Duodenal mucosa (tissue), 2 donors: ENCODE measurements around the gene PTPRN2.

Experiments
- H3K27ac ChIP-seq: one replicate; pipeline ENCODE4 v1.7.0; 2013; ENCODE audit warnings: low read depth, low read length
- H3K27me3 ChIP-seq, 2 donors: one replicate each; pipeline ENCODE4 v1.7.0; 2013; ENCODE audit warnings: low read length in 2 of 2, control low read depth in 1 of 2; ENCODE audit not compliant: insufficient read depth in 2 of 2, control insufficient read depth in 1 of 2
- H3K36me3 ChIP-seq, 2 donors: one replicate each; pipeline ENCODE4 v1.7.0; 2013; ENCODE audit warnings: low read length in 2 of 2, control low read depth in 1 of 2; ENCODE audit not compliant: insufficient read depth in 2 of 2, control insufficient read depth in 1 of 2
- H3K4me1 ChIP-seq, 2 donors: one replicate each; pipeline ENCODE4 v1.7.0; 2013; ENCODE audit warnings: low read length in 2 of 2, control low read depth in 1 of 2; ENCODE audit not compliant: insufficient read depth in 2 of 2, control insufficient read depth in 1 of 2
- H3K4me3 ChIP-seq, 2 donors: one replicate each; pipeline ENCODE4 v1.7.0; 2013; ENCODE audit warnings: low read length in 2 of 2, low read depth in 1 of 2
- H3K9ac ChIP-seq, 2 donors: one replicate each; pipeline ENCODE4 v1.7.0; 2013; ENCODE audit warnings: low read length in 2 of 2, low read depth in 1 of 2
- H3K9me3 ChIP-seq, 2 donors: one replicate each; pipeline ENCODE4 v1.7.0; 2013; ENCODE audit warnings: low read length in 2 of 2, control low read depth in 1 of 2; ENCODE audit not compliant: control insufficient read depth in 1 of 2

Gene PTPRN2

DNA sequence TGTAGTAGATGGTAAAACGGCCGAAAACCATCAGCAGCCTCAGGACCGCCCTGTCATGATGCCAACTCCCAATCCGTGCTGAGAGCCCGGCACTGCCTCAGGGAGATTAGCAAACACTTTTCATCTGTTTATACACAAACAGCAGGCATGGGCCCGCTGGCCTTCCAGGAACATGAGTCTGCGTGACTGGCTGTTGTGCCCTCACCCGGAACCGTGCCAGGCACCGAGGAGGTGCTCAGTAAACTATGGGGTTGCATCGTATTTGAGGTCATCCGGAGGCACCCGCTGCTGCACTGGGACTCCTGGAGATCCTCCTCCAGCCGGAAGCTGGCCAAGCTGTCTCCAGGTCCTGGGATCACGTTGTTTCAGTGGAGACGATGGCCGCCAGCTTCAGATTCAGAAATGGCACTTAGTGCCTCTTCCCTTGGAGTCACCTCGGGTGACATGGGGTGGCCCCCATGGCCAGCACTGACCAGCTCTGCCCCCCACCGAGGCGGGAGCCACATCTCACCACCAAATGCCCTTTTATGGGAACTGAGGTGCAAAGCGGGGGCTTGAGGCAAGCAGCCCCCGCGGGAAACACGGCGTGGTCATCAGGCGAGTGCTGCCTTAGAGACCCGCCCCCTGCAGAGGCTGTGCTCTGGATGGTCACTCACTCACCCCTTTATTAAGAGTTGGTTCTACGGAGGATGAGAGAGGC lies 585.9 kb downstream of the PTPRN2 start:
- Histone ChIP-seq H3K4me1 (no peaks in the 10 kb centered on the region), H3K9me3 (no peaks in the 10 kb centered on the region), H3K4me3 (no peak overlapping the region), H3K27me3 (no peaks in the 10 kb centered on the region), H3K27ac (no peak overlapping the region), H3K36me3 (no peaks in the 10 kb centered on the region), H3K9ac (no peak overlapping the region)

DNA sequence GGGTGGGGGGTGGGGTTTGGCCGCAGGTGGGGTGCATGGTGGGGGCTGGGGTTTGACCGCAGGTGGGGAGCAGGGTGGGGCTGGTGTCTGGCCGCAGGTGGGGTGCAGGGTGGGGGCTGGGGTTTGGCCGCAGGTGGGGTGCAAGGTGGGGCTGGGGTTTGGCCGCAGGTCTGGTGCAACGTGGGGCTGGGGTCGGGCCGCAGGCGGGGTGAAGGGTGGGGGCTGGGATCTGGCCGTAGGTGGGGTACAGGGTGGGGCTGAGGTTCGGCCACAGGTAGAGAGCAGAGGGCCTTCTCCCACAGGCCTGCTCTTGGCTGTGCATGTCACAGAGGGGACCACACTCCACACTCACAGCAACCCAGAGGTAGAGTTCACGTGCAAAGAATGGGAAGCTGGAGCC lies 586.6 kb downstream of the PTPRN2 start:
- H3K9me3 ChIP-seq = peaks cover 0 to under 1% of the 10 kb centered on the region in 2 donors
- H3K4me1 ChIP-seq = no peaks in the 10 kb centered on the region
- H3K4me3 ChIP-seq = no peak overlapping the region
- no peaks in the 10 kb centered on the region for H3K36me3 ChIP-seq
- no peak overlapping the region for H3K9ac ChIP-seq
- no peak overlapping the region for H3K27ac ChIP-seq
- H3K27me3 ChIP-seq = no peaks in the 10 kb centered on the region

DNA sequence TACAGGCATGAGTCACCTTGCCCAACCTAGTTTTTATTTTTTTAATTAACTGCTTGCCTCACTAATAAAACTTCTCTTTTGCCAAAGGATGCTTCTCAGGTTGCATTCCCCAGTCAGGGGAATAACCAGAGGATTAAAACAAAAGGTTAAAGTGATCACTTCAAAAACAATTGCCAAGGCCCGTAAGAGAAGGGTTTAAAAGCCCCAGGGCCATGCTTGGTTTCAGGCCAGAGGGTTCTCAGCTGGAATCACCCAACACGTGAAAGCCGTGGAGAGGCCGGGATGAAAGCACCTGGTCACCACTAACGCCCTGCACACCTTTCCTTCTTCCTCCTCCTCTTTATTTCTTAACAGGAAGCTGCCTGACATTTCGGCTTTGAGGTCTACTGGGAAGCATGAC lies 587.5 kb downstream of the PTPRN2 start:
- peaks cover 0 to 3% of the 10 kb centered on the region in 2 donors for H3K9me3 ChIP-seq
- H3K4me1 ChIP-seq = no peaks in the 10 kb centered on the region

DNA sequence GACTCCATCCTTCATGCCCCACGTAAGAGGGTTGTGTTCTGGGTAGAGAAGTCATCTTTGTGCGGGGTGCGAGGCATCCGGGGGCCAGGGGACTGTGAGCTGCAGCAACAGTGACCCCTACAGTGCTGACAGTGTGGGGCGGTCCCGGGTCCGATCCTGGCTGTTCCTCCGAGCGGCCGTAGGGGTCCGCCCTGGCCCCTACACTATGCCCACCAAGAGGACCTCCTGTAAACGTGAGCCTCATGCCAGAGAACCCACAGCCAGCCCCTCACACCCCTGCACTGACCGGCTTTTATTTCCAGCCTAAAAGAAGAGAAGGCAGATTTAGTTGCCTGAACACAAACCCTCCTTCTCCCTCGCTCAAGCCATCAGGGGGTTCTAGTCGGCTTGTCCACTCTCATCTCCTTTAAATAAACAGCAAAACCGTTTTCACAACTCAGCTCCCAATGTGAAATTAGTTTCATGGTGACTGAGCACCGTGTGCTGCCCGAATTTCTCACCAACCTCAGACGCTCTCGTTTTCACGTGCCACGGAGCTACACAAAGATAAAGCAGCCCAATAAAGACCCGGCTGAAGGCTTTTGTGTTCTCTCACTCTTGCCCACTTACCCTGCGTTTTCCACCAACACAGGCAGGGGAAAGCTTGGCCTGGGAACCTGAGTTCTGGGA lies 588.6 kb downstream of the PTPRN2 start:
- Histone ChIP-seq H3K27me3 (no peaks in the 10 kb centered on the region), H3K36me3 (no peaks in the 10 kb centered on the region), H3K4me1 (no peaks in the 10 kb centered on the region), H3K4me3 (no peak overlapping the region), H3K9me3 (peaks cover 0 to 3% of the 10 kb centered on the region in 2 donors), H3K9ac (no peak overlapping the region), H3K27ac (no peak overlapping the region)

More for the DNA sequence above, 587.5 kb downstream of the PTPRN2 start:
- Histone ChIP-seq H3K36me3 (no peaks in the 10 kb centered on the region), H3K4me3 (no peak overlapping the region), H3K27ac (no peak overlapping the region), H3K9ac (no peak overlapping the region), H3K27me3 (no peaks in the 10 kb centered on the region)

GRCh38 chr7:157997471-157997870 lies 590.2 kb downstream of the PTPRN2 start:
- Histone ChIP-seq H3K9me3 (peaks cover 0 to 3% of the 10 kb centered on the region in 2 donors), H3K9ac (no peak overlapping the region), H3K4me1 (no peaks in the 10 kb centered on the region), H3K36me3 (no peaks in the 10 kb centered on the region), H3K27ac (no peak overlapping the region), H3K4me3 (no peak overlapping the region), H3K27me3 (no peaks in the 10 kb centered on the region)

DNA sequence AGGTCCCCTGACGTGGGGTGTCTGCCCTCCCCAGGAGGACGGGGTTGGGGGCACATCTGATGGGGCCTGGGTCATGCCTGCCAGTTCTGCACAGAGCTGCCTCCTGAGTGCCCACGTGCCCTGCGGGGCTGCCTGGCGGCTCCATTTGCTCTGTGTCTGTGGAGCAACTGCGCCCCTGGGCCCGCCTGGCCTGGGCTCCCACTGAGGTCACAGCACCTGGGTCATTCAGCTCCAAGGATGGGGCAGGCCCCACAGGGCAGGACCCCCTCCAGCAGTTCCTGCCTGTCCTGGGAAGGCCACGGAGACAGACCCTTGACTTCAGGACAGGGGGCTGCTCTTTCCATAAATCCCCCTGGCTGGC lies 590.6 kb downstream of the PTPRN2 start:
- Histone ChIP-seq H3K4me3 (no peak overlapping the region), H3K4me1 (no peaks in the 10 kb centered on the region), H3K27ac (no peak overlapping the region), H3K9me3 (peaks cover 0 to 3% of the 10 kb centered on the region in 2 donors), H3K36me3 (no peaks in the 10 kb centered on the region), H3K27me3 (no peaks in the 10 kb centered on the region), H3K9ac (no peak overlapping the region)

DNA sequence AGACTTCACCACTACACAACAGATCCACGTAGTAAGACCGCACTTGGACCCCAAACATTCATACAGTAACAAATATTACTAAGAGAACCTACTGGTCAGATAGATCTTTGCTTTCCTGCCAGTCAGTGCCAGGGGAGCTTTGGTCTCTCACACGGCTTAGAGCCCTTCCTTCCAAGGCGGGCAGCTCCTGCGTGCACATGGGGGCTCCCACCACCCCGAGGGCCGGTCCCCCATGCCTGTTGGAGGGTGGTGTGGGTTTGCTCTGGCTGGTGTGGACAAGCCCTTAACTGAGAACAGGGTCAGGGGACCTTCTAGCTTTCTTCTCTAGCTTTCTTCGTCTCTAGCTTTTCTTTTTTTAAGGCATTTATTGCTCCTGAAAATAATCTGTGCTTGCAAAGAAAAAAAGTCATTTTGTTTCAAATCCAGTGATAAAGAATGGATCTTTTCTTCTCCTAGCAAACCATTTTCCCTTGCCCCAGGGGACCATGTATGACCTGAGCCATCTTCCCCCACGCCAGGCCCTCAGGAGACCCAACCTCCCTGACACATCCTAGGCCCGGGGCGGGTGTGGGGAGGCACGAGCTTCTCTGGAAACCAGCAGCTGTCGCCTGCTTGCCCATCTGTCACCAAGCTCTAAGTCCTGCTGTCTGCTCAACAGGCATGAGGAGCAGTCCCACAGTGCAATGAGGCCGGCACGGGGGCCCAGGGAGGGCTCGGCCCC lies 591.1 kb downstream of the PTPRN2 start:
- Histone ChIP-seq H3K4me1 (no peaks in the 10 kb centered on the region), H3K36me3 (no peaks in the 10 kb centered on the region), H3K9me3 (peaks cover 0 to 3% of the 10 kb centered on the region in 2 donors), H3K4me3 (no peak overlapping the region), H3K27me3 (no peaks in the 10 kb centered on the region), H3K27ac (no peak overlapping the region), H3K9ac (no peak overlapping the region)

- Histone ChIP-seq H3K36me3 (no peaks in the 10 kb centered on the region), H3K9me3 (peaks cover 0 to 3% of the 10 kb centered on the region in 2 donors), H3K9ac (no peak overlapping the region), H3K4me1 (peaks cover 0 to 4% of the 10 kb centered on the region in 2 donors), H3K27me3 (no peaks in the 10 kb centered on the region), H3K27ac (no peak overlapping the region), H3K4me3 (no peak overlapping the region)
Measured at GRCh38 chr7:157995815-157996214, 591.8 kb downstream of the PTPRN2 start.

DNA sequence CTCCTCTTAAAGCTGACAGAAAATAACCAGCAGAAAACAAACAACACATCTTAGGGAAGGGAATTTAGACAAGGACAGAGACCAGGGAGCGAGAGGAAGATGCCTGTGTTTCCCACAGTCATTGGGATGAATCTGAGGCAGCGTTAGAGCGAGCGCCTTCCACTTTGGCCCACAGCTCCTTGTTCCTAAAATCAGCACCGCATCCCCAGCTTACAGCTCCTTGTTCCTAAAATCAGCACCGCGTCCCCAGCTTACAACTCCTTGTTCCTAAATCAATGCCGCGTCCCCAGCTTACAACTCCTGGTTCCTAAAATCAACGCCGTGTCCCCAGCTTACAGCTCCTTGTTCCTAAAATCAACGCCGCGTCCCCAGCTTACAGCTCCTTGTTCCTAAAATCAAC lies 593.3 kb downstream of the PTPRN2 start:
- Histone ChIP-seq H3K4me1 (peaks cover 0 to 5% of the 10 kb centered on the region in 2 donors), H3K9me3 (peaks cover 0 to 3% of the 10 kb centered on the region in 2 donors), H3K27me3 (no peaks in the 10 kb centered on the region), H3K4me3 (no peak overlapping the region), H3K36me3 (no peaks in the 10 kb centered on the region), H3K27ac (no peak overlapping the region), H3K9ac (no peak overlapping the region)

- H3K27me3 ChIP-seq = no peaks in the 10 kb centered on the region
- peaks cover 0 to 5% of the 10 kb centered on the region in 2 donors for H3K4me1 ChIP-seq
- H3K36me3 ChIP-seq = no peaks in the 10 kb centered on the region
- no peak overlapping the region for H3K4me3 ChIP-seq
- no peak overlapping the region for H3K27ac ChIP-seq
- peaks cover 0 to 3% of the 10 kb centered on the region in 2 donors for H3K9me3 ChIP-seq
- H3K9ac ChIP-seq = no peak overlapping the region
Measured at GRCh38 chr7:157993406-157994105, 594.1 kb downstream of the PTPRN2 start.
